NB4 (cell line): ENCODE results near the gene ARHGEF7.

Source experiments
- DNase-seq: peaks from one replicate; pipeline ENCODE4 v3.0.0; 2010; ENCODE audit warnings: low read depth
- H3K4me3 ChIP-seq: one replicate; pipeline ENCODE4 v1.5.1; 2011; ENCODE audit warnings: mild to moderate bottlenecking, low read depth, low read length, moderate library complexity
- MAX ChIP-seq: IDR thresholded peaks from 2 replicates; pipeline ENCODE4 v1.6.1; 2011; ENCODE audit warnings: low read depth, low read length
- MYC ChIP-seq: IDR thresholded peaks from 2 replicates; pipeline ENCODE4 v1.6.1; 2011; ENCODE audit warnings: low read depth, low read length
- POLR2A ChIP-seq: IDR thresholded peaks from 2 replicates; pipeline ENCODE4 v1.6.1; 2011; ENCODE audit warnings: mild to moderate bottlenecking; ENCODE audit not compliant: insufficient read length; ENCODE audit errors: extremely low read depth
- TF ChIP-seq, protein P1 (sequence below): IDR thresholded peaks from one replicate; pipeline ENCODE4 v1.5.1; 2012; ENCODE audit warnings: low read depth, low read length

Gene ARHGEF7

DNA sequence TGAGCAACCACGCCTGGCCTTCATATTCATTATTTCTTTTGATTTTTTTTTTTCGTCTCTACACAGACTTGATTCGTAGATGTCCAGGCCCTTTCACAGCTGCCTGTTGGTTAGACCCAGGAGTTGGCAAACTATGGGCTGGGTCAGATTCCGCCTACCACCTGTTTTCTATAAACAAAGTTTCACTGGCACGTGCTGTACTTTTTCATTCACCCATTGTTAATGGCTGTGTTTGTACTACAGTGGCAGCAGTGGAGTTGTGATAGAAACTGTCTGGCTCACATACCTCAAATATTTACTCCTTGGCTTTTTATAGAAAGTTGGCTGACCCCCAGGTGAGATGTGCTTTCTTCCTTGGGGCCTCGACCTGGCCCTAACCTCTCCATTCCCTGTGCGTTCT lies 132.4 kb downstream of the ARHGEF7 start:
- DNase-seq: no peak
- H3K4me3 ChIP-seq: no peak overlapping the region
- TF ChIP-seq POLR2A: no peak
- no peak for TF ChIP-seq MAX
- TF ChIP-seq MYC: no peak
- TF ChIP-seq, protein P1, sequence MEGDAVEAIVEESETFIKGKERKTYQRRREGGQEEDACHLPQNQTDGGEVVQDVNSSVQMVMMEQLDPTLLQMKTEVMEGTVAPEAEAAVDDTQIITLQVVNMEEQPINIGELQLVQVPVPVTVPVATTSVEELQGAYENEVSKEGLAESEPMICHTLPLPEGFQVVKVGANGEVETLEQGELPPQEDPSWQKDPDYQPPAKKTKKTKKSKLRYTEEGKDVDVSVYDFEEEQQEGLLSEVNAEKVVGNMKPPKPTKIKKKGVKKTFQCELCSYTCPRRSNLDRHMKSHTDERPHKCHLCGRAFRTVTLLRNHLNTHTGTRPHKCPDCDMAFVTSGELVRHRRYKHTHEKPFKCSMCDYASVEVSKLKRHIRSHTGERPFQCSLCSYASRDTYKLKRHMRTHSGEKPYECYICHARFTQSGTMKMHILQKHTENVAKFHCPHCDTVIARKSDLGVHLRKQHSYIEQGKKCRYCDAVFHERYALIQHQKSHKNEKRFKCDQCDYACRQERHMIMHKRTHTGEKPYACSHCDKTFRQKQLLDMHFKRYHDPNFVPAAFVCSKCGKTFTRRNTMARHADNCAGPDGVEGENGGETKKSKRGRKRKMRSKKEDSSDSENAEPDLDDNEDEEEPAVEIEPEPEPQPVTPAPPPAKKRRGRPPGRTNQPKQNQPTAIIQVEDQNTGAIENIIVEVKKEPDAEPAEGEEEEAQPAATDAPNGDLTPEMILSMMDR: no peak

DNA sequence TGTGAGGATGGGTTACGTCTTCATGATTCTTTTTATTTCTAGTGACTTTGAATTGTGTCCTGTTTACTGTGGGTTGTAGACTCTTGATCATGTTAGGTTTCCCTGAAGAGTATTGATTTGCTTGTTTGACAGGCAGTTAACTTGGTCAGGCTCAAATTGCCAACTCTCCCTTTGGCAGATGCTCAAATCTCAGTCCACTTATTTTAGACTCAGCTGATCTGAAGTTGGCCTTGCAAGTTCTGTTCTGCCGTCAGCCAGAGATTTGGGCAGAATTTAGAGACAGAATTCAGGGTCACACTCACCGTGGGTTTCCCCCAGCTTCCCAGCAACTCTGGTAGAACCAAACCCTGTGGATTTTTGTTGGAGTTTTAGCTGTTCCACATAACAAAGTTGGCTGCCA lies 133.7 kb downstream of the ARHGEF7 start:
- no peak overlapping the region for H3K4me3 ChIP-seq
- TF ChIP-seq, protein P1: no peak
- TF ChIP-seq MYC (no peak), POLR2A (no peak), MAX (no peak)
- no peak for DNase-seq

- DNase-seq: no peak
- TF ChIP-seq MYC (no peak), MAX (no peak), POLR2A (no peak)
- TF ChIP-seq, protein P1: no peak
- H3K4me3 ChIP-seq: no peak overlapping the region
These were observed 134.7 kb downstream of the ARHGEF7 start for GRCh38 chr13:111249637-111250360.

GRCh38 chr13:111251646-111252445 lies 136.7 kb downstream of the ARHGEF7 start:
- no peak for TF ChIP-seq MYC
- no peak overlapping the region for H3K4me3 ChIP-seq
- DNase-seq: no peak

GRCh38 chr13:111252446-111253364 lies 137.6 kb downstream of the ARHGEF7 start:
- no peak overlapping the region for H3K4me3 ChIP-seq
- TF ChIP-seq POLR2A (no peak), MYC (no peak), MAX (no peak)
- TF ChIP-seq, protein P1: no peak
- DNase-seq: no peak
